GM23338 (cell line): ENCODE results near the gene OR5K1.

Source experiments
- CTCF ChIP-seq, 2 experiments: fragments of 200-600 bp in 1 of 2; sonication (generic) in 1 of 2; conservative IDR thresholded peaks; 2 replicates each; pipeline versions ENCODE4 v1.5.1 to v1.6.1; 2016 to 2017; ENCODE audit warnings: antibody characterized with exemption in 2 of 2, low read depth in 2 of 2, mild to moderate bottlenecking in 2 of 2, moderate library complexity in 1 of 2
- EZH2 ChIP-seq: fragments of 200-600 bp; sonication (generic); IDR thresholded peaks from one replicate; pipeline ENCODE4 v1.8.0; 2017; ENCODE audit warnings: antibody characterized with exemption, mild to moderate bottlenecking, low read depth; ENCODE audit not compliant: unreplicated experiment

GRCh38 chr3:98433764-98434163 is 29.2 kb upstream of the OR5K1 start:
- TF ChIP-seq CTCF (conservative IDR thresholded peaks at IDR 0.05; ENCODE audit: low read depth in 2 of 2) (no peak), EZH2 (no peak)
